HG02642 (cell line): ENCODE measurements around the gene UBE2N.
"Not testable (repeated sequence)": the region's sequence is repeated elsewhere in the genome, so short reads cannot be mapped to it uniquely, and the experiment has no call there.

Source experiments
- ATAC-seq: cut with Tn5 transposase; IDR thresholded peaks from one replicate; pipeline ENCODE4 v1.9.1; 2021; ENCODE audit warnings: mild to moderate bottlenecking; ENCODE audit not compliant: unreplicated experiment, poor library complexity

Gene UBE2N

DNA sequence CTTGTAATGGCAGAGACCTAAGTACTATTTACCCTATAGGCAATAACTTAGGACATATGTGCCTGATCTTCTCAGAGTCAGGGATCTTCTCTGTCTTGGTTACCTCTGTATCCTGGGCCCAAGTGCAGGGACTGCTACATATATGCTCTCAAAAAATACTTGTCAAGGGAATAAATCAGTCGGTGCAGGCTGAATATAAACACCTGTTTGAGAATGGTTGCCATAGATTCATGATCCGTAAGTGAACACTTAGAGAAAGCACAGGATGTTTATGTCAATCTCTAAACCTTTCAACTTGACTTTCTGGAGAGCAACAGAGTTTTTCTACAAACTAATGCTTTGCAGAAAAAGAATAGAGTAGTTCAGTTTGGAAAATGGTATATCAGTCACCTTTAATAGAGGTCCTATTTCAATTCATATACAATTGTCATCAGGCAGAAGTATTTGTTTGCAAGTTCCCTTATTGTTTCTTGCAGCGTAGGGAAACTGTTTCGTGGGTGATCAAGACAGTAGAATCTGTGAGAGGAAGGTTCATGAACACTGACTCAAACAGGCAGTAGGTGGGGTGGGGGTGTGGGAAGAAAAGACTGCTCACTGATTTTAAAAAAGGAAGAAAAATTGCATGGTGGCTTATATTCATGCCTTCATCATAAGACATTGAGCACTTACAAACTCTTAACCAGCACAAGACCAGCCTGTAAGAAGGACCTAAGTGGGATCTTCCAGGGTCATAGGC, 6.0 kb upstream of the UBE2N start:
- ATAC-seq: no peak

DNA sequence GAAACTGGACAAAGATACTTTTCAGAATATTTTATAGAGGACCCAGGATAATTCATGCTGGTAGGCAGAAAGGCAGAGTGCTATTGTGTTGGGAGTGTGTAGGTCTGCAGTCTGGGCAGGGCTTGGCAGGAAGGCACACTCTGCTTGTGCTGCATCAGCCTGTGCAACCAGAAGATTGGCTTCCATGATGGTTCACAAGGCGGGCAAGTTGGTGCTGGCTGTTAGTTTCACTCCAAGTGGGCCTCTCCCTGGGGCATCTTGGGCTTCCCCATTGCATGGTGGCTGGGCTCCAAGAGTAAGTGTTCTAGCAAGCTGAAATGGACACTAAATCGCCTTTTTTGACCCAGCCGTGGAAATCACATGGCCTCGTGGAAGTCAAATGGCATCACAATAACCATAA, 1.8 kb upstream of the UBE2N start:
- ATAC-seq: no peak

DNA sequence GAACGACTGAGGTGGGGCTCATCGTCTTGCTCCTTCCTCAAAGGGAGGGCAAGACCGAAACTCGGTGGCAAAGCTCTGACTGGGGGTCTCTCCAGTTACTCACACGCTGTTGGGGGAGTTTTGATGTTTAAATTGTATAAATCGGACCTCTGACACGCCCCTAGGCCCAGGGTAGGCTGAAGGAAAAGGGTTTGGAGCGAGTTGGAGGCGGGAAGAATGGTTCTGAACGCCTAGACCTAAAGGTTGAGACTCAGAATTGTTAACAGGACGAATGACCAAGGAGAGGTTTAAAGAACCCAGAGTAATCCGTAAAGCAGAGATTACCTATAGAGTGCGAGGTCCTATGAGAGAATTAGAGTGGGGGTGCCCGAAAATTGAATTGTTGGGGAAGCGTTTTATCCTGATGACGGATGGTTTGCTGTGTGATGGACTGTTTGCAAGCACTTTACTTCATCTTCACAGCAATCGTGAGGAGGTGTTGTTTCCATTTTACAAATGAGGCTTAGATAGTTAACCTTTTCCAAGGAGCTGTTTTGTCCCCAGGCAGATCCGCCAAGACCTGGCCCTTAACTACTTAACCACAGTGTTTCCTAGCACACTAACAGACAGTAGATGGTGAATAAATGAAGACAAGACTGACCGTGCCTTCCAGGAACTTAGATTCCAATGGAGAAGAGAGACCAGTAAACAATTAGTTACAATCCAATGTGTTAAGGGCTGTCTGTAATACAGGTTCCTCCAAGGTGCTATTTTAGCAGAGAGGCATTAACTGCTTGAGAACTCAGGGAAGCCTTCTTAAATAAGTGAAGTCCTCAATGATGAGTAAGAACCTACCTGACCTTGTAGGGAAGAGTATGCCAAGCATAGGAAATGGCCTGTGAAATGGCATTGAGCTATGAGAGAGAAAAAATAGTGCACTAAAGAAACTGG, 929 bp upstream of the UBE2N start:
- no peak for ATAC-seq

DNA sequence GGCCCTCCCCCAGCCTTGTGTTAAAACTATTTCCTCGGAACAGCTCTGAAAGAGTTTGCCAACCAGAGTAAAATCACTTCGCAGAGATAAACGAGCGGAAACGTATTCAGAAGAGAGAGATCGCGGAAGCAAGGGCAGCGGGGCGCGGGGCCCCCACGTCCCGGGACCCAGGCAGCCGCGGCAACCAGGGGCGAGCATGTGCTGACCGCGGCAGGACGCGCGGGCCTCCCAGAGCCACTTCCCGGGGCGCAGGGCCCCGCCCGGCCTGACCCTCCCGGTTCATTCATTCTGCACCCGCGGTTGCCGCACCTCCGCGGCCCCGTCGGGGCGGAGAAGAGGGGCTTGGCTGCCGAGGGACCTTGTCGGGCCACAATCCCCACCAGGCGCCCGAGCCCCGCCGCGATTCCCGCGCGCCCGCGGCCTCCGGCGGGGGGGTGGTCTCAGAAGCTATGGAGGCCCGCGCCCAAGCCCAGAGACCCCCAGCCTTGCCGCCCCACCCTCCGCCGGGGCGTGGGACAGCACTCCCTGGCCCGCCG, 598 bp downstream of the UBE2N start:
- ATAC-seq: peak; percentile 5

DNA sequence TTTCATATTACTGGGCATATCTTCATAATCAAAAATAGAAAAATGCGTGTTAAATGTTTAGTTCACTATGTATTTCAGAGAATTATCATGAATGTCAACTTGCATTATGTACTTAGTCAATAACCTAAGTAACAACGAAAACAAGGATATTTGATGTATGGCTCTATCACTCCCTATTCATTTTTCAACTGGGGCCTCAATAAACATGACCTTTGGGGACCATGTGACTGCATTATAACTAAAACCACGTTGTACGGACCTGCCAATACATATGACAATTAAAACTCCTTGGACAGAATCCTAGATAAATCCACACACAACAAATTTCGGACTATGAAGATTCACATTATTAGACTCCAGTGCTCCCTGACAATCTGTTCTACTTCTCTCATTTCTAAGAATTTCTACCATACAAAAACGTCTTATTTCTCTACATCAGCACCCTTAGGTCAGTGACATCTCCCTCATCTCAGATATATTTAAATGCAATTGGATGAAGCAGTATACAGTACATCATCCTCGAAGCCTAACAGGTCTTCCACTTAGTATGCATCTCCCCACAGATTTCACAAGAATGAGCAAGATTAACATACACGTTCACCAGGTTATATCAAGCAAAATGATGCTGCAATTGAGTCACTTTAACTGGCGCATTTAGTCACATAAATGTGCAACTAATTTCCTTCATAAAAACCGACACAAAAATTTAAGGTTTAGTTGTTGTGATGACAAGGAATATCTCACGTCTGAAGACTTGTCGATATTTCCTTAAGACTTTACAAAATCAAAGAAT, 1.5 kb downstream of the UBE2N start:
- no peak for ATAC-seq

DNA sequence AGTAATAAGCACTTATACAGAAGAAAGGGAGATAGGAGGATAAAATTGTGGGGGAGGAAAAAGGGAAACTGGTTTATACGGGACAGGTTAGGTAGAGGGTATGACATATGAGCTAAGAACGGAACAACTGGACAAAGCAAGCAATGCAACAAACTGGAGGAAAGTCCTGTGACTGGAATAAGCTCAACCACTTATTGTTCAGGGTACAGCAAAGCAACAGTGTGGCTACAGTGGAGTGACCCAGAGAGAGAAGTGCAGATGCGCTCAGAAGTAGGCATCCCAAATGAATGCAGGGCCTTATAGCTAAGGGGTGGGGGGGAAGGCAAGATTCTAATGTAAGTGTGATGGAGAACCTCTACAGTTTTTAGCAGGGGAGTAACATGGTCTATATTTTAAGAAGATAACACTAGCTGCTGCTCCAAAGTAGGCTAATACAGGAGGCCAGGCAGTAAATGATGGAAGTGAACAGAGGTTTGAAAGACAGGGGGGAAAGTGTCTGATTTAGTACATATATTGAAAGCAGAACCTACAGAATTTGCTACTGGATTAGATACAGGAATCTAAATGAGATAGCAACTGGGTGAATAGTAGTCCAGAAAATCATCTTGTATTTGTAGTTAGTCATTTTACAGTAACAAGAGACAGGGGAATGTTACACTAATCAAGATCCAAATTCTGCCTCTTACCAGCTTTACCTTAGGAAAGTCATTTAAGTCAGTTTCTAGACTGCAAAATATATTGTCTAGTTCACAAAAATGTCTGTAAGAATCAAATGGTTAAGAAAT, 3.3 kb downstream of the UBE2N start:
- no peak for ATAC-seq

DNA sequence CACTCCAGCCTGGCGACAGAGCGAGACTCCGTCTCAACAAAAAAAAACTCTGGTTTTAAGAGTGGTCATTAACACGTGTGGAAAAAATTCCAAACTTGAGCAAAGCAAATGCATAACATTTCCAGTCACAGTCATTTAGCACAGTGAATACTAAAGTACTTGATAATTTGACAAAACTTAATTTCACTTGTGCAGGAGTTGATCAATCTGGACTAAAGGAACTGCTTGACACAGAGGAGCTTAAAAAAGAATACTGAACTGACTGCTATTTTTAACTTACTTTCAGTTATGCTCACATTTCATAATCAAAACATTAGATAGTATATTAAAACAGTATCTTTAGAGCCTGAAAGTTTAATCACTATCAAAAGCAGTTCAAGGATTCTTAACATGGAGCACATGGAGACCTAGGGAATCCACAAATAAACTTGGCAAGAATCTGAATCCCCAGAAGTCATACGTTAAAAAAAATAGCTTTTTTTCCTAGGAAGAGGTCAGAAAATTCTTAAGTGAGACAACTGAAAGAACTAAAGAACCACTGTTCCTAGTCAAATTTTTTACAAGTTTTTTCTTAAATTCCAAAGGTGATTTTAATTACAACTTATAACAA, 7.4 kb downstream of the UBE2N start:
- no peak for ATAC-seq

DNA sequence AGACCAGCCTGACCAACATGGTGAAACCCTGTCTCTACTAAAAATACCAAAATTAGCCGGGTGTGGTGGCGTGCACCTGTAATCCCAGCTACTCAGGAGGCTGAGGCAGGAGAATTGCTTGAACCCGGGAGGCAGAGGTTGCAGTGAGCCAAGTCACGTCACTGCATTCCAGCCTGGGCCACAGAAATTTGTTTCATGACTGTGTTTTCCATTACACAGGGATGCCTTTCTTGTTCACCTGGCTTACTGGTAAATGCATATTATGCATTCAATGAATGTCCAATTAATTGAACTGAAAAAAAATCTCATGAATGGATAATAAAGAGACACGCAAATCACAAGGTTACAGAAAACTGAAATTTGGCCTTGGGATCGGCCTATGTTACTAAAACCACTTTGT, 9.7 kb downstream of the UBE2N start:
- not testable (repeated sequence) for ATAC-seq

DNA sequence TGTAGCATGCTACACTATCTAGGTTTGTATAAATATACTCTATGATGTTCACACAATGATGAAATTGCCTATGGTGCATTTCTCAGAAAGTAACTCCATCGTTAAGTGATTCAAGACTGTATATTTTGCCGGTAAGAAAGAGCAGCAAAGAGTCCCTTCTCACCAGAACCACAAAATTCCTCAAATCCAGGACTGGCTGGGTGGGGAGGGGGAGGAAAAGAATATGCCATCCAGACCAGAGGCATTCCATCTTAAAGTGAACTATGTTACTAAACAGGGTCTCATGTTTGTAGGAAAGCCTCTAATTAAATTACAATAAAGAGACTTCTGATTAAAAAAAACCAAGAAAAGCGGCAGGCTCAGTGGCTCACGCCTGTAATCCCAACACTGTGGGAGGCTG, 11.5 kb downstream of the UBE2N start:
- ATAC-seq: no peak

DNA sequence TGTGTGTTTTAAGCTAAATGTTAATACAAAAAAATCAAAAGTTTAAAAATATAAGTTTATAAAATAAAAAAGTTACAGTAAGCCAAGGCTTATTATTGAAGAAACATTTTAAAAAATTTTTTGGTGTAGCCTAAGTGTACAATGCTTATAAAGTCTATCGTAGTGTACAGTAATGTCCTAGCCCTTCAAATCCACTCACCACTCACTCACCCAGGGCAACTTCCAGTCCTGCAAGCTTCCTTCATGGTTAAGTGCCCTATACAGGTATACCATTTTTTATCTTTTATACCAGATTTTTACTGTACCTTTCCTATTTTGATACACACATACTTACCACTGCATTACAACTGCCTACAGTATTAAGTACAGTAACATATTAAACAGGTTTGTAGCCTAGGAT, 11.9 kb downstream of the UBE2N start:
- no peak for ATAC-seq

DNA sequence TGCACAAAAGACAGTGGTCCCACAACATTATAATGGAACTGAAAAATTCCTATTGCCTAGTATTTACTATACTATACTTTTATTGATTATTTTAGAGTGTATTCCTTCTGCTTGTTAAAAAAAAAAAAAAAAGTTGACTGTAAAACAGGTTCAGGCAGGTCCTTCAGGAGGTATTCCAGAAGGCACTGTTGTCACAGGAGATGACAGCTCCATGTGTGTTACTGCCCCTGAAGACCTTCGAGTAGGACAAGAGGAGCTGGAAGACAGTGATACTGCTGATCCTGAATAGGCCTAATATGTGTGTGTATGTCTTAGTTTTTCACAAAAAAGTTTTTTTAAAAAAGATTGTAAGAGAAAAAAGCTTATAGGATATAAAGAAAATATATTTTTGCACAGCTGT, 12.3 kb downstream of the UBE2N start:
- no peak for ATAC-seq

DNA sequence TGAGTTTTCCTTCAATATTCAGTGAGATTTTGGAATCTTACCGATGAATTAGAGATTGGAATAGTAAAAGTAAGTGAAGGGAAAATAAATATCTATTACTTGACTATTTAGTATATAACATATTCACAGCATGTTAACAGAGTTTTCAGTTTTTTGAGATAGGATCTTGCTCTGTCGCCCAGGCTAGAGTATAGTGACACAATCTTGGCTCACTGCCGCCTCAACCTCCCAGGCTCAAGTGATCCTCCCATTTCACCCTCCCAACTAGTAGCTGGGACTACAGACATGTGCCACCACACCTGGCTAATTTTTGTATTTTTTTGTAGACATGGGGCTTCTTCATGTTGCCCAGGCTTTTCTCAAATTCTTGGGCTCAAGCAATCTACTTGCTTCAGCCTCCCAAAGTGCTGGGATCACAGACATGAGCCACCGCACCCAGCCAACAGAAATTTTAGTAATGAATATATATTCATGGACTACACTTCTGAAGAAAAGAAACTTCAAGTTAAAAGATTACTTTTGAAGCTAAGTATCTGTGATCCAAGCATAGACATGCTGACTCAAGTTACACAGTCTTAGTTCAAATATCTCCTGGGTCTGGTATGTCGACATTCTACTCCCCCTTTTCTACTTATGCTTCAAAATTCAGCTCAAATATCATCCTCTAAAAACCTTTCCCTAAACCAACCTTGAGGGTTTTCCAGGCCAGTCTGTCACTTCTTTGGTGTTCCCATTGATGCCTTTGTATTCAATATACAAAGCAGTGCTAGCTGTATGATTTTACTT, 13.8 kb downstream of the UBE2N start:
- ATAC-seq: no peak

DNA sequence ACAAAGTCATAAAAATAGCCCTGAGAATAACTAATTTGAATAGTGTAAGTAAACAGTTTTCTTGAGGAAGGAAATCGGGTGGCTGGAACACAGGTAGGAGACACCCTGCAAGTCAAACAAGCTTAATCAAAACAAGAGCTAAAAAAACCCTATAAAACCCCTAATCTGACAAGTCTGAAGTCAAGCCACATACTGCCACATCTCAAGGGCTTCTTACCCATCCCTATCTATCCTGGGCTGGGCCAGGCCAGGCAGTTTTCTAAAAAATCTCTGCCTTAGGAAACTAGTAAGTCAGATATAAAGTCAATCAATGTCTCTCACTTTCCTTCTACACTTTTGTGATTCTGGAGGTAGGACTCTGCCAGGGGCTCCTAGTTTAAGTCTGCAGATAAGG, 15.3 kb downstream of the UBE2N start:
- peak; percentile 44 for ATAC-seq

DNA sequence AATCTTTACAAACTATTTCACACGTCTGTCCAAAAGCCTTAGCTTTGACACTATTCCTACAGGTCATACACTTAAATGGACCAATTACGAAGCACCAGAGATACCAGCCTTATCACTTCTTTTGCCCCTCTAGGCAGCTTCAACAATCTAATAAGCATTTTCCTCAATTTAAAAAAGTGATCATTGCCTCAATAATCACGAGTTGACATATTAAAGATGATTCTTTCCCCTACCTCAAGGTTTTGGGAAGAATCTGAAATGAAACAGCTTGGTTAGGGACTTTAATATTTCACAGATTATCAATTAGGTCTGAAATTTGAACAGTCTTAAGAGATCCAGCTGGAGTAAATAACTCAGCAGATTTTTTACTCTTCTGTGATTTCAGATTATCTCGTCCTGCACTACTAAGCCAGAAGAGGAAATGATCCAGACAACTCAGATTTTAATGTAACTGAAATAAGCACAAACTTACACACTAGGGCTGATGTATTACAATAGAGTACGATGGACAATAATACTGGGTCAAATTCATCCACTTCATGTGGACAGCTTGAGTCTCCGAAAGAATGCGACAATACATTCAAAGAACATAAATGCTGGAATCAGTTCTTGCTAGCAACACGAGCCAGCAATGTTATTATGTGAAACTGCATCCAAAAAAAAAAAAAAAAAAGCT, 15.9 kb downstream of the UBE2N start:
- ATAC-seq: peak; percentile 20

DNA sequence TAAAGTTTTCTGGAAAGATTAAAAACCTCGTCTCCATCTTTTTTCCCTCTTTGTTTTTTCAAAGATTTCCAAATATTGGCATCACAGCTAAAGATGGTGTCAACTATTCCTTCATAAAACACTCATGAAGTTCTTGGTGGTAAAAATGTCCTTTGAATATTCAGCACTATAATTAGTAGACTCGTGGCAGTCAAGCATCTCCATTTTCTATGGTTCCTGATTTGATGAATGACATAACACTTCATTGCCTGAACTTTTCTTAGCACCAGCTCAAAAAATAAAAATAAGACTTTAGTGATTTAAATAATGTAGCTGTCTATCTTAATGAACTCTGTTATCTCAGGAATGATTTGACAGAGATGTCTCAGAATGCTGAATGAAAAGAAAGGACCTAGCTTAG, 19.7 kb downstream of the UBE2N start:
- ATAC-seq: no peak

DNA sequence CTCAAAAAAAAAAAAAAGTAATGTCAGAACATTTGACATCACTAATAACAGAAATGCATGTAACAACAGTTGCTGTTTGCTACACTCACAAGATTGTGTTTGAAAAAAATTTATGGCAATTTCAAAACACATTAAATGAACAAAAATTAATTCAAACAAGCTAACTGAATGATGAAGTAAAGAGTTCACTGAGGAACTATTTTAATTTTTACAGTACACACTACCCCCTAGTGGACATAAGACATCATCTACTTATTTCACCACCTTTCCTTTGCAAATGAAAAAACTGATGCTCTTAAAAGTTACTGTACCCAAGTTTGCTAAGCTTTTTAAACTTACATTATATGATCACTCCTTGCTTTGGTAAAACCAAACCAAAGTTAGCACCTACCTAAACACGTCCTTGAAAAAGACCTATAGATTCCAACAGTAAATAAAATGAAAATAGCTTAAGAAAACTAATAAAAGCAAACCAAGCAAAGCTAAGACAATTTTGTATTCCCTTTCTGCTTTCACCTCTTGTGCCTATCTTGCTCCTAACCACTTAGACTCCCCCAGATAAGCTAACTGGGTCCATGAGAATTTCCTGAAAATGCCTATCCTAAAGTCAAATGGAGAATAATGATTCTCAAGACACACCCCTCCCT, 22.2 kb downstream of the UBE2N start:
- no peak for ATAC-seq

DNA sequence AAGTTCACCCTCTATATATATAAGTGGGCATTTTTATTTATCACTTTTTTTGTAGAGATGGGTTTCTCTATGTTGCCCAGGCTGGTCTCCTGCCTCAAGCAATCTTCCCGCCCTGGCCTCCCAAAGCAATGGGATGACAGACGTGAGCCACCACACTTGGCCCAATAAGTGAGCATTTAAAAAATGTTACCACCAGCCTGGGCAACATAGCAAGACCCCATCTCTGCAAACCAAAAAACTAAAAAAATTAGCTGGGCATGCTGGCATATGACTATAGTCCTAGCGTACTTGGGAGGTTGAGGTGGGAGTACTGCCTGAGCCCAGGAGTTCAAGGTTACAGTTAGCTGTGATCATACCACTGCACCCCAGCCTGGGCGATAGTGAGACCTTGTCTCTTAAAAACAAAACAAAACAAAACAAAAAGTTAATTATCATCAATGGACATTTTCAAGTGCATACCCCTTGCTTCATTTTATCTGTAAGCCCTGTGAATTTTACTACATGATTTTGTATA, 23.7 kb downstream of the UBE2N start:
- ATAC-seq: no peak
